IMR-90 (cell line): ENCODE results near the gene CDH12. TPM values are rescaled to one million over a fixed set of nuclear protein-coding genes. Genes with fewer than 3 reads are reported as not detected.

Experiments
- ATAC-seq: fragments of 200-7000 bp; cut with Tn5 transposase; 2 replicates; pipeline ENCODE4 v1.9.1; 2020; ENCODE audit warnings: low read depth, mild to moderate bottlenecking, moderate library complexity
- BruUV-seq: library from RNA; stranded (reverse); fragments of 400-500 nt; replicated peaks from 2 replicates; lab custom pipeline; 2021; lab: Mats Ljungman, UMichigan
- CTCF ChIA-PET: fragments of 300-600 bp; formaldehyde crosslinking; extraction: SDS; loops from one replicate; lab custom pipeline; 2021; ENCODE audit warnings: antibody characterized with exemption; lab: Yijun Ruan, JAX
- POLR2A ChIA-PET: fragments of 300-600 bp; sonication (Branson Sonifier 250); formaldehyde crosslinking; loops from one replicate; lab custom pipeline; 2022; ENCODE audit warnings: antibody characterized with exemption; ENCODE audit not compliant: unreplicated experiment; lab: Charles Lee
- DNase-seq: peaks from one replicate; pipeline ENCODE4 v3.0.0; 2013
- H2AFZ ChIP-seq: replicated peaks from 2 replicates; pipeline ENCODE3; 2013; ENCODE audit warnings: low read length, mild to moderate bottlenecking; ENCODE audit not compliant: poor library complexity
- H2AK5ac ChIP-seq: 2 replicates; pipeline ENCODE4 v1.6.1; 2013; ENCODE audit warnings: low read depth, low read length, inconsistent platforms
- H2AK9ac ChIP-seq: replicated peaks from 2 replicates; pipeline ENCODE3; 2013; ENCODE audit warnings: mild to moderate bottlenecking, low read depth, low read length, moderate library complexity; ENCODE audit not compliant: poor library complexity
- H2BK120ac ChIP-seq: 2 replicates; pipeline ENCODE4 v1.6.1; 2013; ENCODE audit warnings: low read depth, low read length, inconsistent platforms
- H2BK15ac ChIP-seq: 3 replicates; pipeline ENCODE4 v1.6.1; 2013; ENCODE audit warnings: low read depth, low read length, inconsistent platforms
- H2BK20ac ChIP-seq: 2 replicates; pipeline ENCODE4 v1.6.1; 2013; ENCODE audit warnings: low read depth, mild to moderate bottlenecking, inconsistent platforms, low read length, moderate library complexity
- H2BK5ac ChIP-seq: 2 replicates; pipeline ENCODE4 v1.6.1; 2013; ENCODE audit warnings: mild to moderate bottlenecking, low read depth, low read length, inconsistent platforms; ENCODE audit not compliant: poor library complexity, severe bottlenecking
- H3K14ac ChIP-seq: replicated peaks from 2 replicates; pipeline ENCODE4 v1.6.1; 2013; ENCODE audit warnings: low read depth, low read length, inconsistent platforms
- H3K18ac ChIP-seq: 2 replicates; pipeline ENCODE4 v1.6.1; 2013; ENCODE audit warnings: low read depth, low read length, control low read depth
- H3K23ac ChIP-seq: 2 replicates; pipeline ENCODE4 v1.6.1; 2013; ENCODE audit warnings: low read depth, low read length, inconsistent platforms
- H3K27ac ChIP-seq: 2 replicates; pipeline ENCODE4 v1.5.1; 2013; ENCODE audit warnings: mild to moderate bottlenecking, control low read depth, low read length; ENCODE audit not compliant: insufficient read depth
- H3K27me3 ChIP-seq: 2 replicates; pipeline ENCODE4 v1.6.1; 2013; ENCODE audit warnings: low read length; ENCODE audit not compliant: control insufficient read depth, insufficient read depth
- H3K36me3 ChIP-seq: 2 replicates; pipeline ENCODE4 v1.6.1; 2013; ENCODE audit warnings: low read length, mixed read lengths; ENCODE audit not compliant: control insufficient read depth, insufficient read depth
- H3K4ac ChIP-seq: 2 replicates; pipeline ENCODE4 v1.6.1; 2013; ENCODE audit warnings: low read depth, low read length, inconsistent platforms
- H3K4me1 ChIP-seq: 2 replicates; pipeline ENCODE4 v1.6.1; 2013; ENCODE audit warnings: low read length, mixed read lengths; ENCODE audit not compliant: control insufficient read depth, insufficient read depth
- H3K4me2 ChIP-seq: 2 replicates; pipeline ENCODE4 v1.6.1; 2013; ENCODE audit warnings: low read depth, mild to moderate bottlenecking, control low read depth, low read length, moderate library complexity
- H3K4me3 ChIP-seq: 2 replicates; pipeline ENCODE4 v1.5.1; 2013; ENCODE audit warnings: low read depth, mild to moderate bottlenecking, control low read depth, low read length, moderate library complexity; ENCODE audit not compliant: insufficient read depth
- H3K56ac ChIP-seq: 2 replicates; pipeline ENCODE4 v1.6.1; 2013; ENCODE audit warnings: low read length, inconsistent platforms; ENCODE audit not compliant: insufficient read depth; ENCODE audit errors: extremely low read depth
- H3K79me1 ChIP-seq, 2 experiments: 2 replicates each; pipeline ENCODE4 v1.6.1; 2013; ENCODE audit warnings: low read length in 2 of 2, inconsistent platforms in 1 of 2, low read depth in 1 of 2
- H3K9ac ChIP-seq: 2 replicates; pipeline ENCODE4 v1.6.1; 2013; ENCODE audit warnings: low read depth, low read length, control low read depth
- H3K9me1 ChIP-seq: 2 replicates; pipeline ENCODE4 v1.6.1; 2013; ENCODE audit warnings: low read length, inconsistent platforms; ENCODE audit not compliant: insufficient read depth
- H3K9me3 ChIP-seq: 2 replicates; pipeline ENCODE4 v1.6.1; 2013; ENCODE audit warnings: low read length; ENCODE audit not compliant: control insufficient read depth, insufficient read depth
- H4K20me1 ChIP-seq: 2 replicates; pipeline ENCODE4 v1.6.1; 2013; ENCODE audit warnings: low read length, inconsistent platforms; ENCODE audit not compliant: insufficient read depth
- H4K5ac ChIP-seq: 2 replicates; pipeline ENCODE4 v1.6.1; 2013; ENCODE audit warnings: mild to moderate bottlenecking, low read depth, low read length, control low read depth
- H4K8ac ChIP-seq, 2 experiments: 2 replicates each; pipeline ENCODE4 v1.6.1; 2013; ENCODE audit warnings: low read depth in 2 of 2, low read length in 2 of 2, control low read depth in 1 of 2, inconsistent platforms in 1 of 2
- H4K91ac ChIP-seq: 2 replicates; pipeline ENCODE4 v1.6.1; 2013; ENCODE audit warnings: low read depth, low read length, inconsistent platforms; ENCODE audit not compliant: insufficient read depth
- BHLHE40 ChIP-seq: fragments of 150-350 bp; IDR thresholded peaks from 2 replicates; pipeline ENCODE4 v1.6.1; 2016; ENCODE audit warnings: mild to moderate bottlenecking, low read depth, low read length
- CEBPB ChIP-seq: IDR thresholded peaks from 2 replicates; pipeline ENCODE4 v1.6.1; 2012; ENCODE audit warnings: low read depth, low read length, improper control_type of control experiment
- CHD1 ChIP-seq: IDR thresholded peaks from 2 replicates; pipeline ENCODE4 v1.6.1; 2012; ENCODE audit warnings: low read depth, low read length, improper control_type of control experiment
- MAFK ChIP-seq: IDR thresholded peaks from 2 replicates; pipeline ENCODE4 v1.6.1; 2012; ENCODE audit warnings: low read depth, low read length, improper control_type of control experiment
- MAZ ChIP-seq: IDR thresholded peaks from 2 replicates; pipeline ENCODE4 v1.6.1; 2012; ENCODE audit warnings: low read depth, mild to moderate bottlenecking, low read length, improper control_type of control experiment, moderate library complexity, borderline replicate concordance
- MXI1 ChIP-seq: IDR thresholded peaks from 2 replicates; pipeline ENCODE4 v1.6.1; 2012; ENCODE audit warnings: low read depth, mild to moderate bottlenecking, low read length, moderate library complexity, borderline replicate concordance
- NFE2L2 ChIP-seq: fragments of 150-350 bp; IDR thresholded peaks from 2 replicates; pipeline ENCODE4 v1.6.1; 2016; ENCODE audit warnings: low read depth, mild to moderate bottlenecking, low read length
- POLR2A ChIP-seq: IDR thresholded peaks from 2 replicates; pipeline ENCODE4 v1.6.1; 2012; ENCODE audit warnings: mild to moderate bottlenecking, low read depth, low read length
- RFX5 ChIP-seq: IDR thresholded peaks from 2 replicates; pipeline ENCODE4 v1.8.0; 2012; ENCODE audit warnings: low read depth, mild to moderate bottlenecking, low read length, moderate library complexity
- SMC3 ChIP-seq: fragments of 150-350 bp; IDR thresholded peaks from 2 replicates; pipeline ENCODE4 v1.6.1; 2016; ENCODE audit warnings: low read depth, mild to moderate bottlenecking, antibody characterized with exemption, low read length, moderate library complexity
- WGBS, 2 experiments: methylation state at CpG; one replicate each; pipeline versions ENCODE4 v1.1.5 to v1.1.7; 2013; ENCODE audit warnings: missing lambda C conversion rate in 2 of 2; ENCODE audit not compliant: insufficient read length in 1 of 2; ENCODE audit errors: extremely low coverage in 2 of 2; 5-methylcytosine and 5-hydroxymethylcytosine counted together
- dilution Hi-C: fragments of 300-500 bp; cut with HindIII; formaldehyde crosslinking; loops from one replicate; pipeline ENCODE4 v1.14.3; 2018; ENCODE audit warnings: low sequenced_read_pairs; ENCODE audit not compliant: unreplicated experiment
- in situ Hi-C: fragments of 300-500 bp; cut with MboI; formaldehyde crosslinking; loops from 3 replicates; pipeline ENCODE4 v1.14.3; 2019; ENCODE audit warnings: low sequenced_read_pairs, inconsistent platforms, mixed read lengths
- intact Hi-C: fragments of 100-400 bp; cut with micrococcal nuclease; formaldehyde crosslinking; loops from 2 replicates; pipeline ENCODE4 v1.10.0; 2022
- polyA plus RNA-seq, 3 experiments: library from polyadenylated mRNA; depleted of rRNA; stranded (reverse); fragments of >200 nt; gene quantifications; 2 replicates each; pipeline ENCODE4 v1.2.3, GENCODE V29; 2012; ENCODE audit warnings: low replicate concordance in 1 of 3
- total RNA-seq: library from RNA; depleted of rRNA; stranded (reverse); fragments of >200 nt; gene quantifications from 2 replicates; pipeline ENCODE4 v1.2.3, GENCODE V29; 2012
- TF ChIP-seq, protein P1 (sequence below): conservative IDR thresholded peaks from 2 replicates; pipeline ENCODE4 v1.5.1; 2012; ENCODE audit warnings: mild to moderate bottlenecking, low read depth, low read length, improper control_type of control experiment
- TF ChIP-seq, protein P2 (sequence below): fragments of 150-350 bp; IDR thresholded peaks from 2 replicates; pipeline ENCODE4 v1.6.1; 2017; ENCODE audit warnings: mild to moderate bottlenecking, antibody characterized with exemption, low read length, low read depth

Gene CDH12
- total and polyA plus RNA-seq, 2 of the 4 experiments (the other 2 are of a cell fraction) = not detected

DNA sequence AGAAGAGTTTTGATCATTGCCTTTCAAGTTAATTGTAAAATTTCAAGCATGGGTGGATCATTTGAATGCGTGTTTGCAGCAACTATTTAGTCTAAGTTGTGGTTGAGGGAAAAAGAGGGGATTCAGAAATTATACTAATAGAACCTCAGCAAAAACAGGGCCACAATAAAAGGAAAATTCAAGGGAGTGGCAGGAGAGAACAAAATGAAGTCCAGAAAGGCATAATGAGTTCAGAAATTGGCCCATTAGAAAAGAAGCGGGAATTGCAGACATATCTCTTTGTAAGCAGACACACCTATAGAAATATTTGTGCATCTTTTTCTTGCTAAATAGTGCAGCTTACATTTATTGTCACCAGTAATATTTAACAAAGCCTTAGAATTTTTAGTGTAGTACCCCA is 960.0 kb downstream of the CDH12 start:
- no peak overlapping the region for H2AK5ac ChIP-seq
- DNase-seq = no peak
- ATAC-seq = no peak
- no peak overlapping the region for H4K8ac ChIP-seq
- H3K14ac ChIP-seq = no peak overlapping the region
- BruUV-seq = no TSS peak
- no peak overlapping the region for H2BK5ac ChIP-seq
- no peak overlapping the region for H3K27ac ChIP-seq
- H3K56ac ChIP-seq = no peak overlapping the region
- no peak overlapping the region for H2AK9ac ChIP-seq
- H2BK120ac ChIP-seq = no peak overlapping the region
- H3K4me1 ChIP-seq = no peaks in the 10 kb centered on the region
- no CpG with 5 or more reads among the region's 2 CpGs for WGBS, 2 experiments
- no peaks in the 10 kb centered on the region for H3K27me3 ChIP-seq
- H2AFZ ChIP-seq = no peak overlapping the region
- no peak overlapping the region for H2BK15ac ChIP-seq
- H4K20me1 ChIP-seq = no peaks in the 10 kb centered on the region
- in situ Hi-C loops (no loop called here), intact Hi-C loops (no loop called here), dilution Hi-C loops (no loop called here)
- H2BK20ac ChIP-seq = no peak overlapping the region
- no peak overlapping the region for H3K23ac ChIP-seq
- H3K79me1 ChIP-seq = no peaks in the 10 kb centered on the region
- H3K4ac ChIP-seq = no peak overlapping the region
- H3K4me3 ChIP-seq = no peak overlapping the region
- CTCF ChIA-PET = no interaction called here
- no peak overlapping the region for H4K91ac ChIP-seq
- POLR2A ChIA-PET = no interaction called here
- no peak for TF ChIP-seq BHLHE40
- no peak for TF ChIP-seq MAZ
- no peak for TF ChIP-seq CHD1
- TF ChIP-seq, protein P1, sequence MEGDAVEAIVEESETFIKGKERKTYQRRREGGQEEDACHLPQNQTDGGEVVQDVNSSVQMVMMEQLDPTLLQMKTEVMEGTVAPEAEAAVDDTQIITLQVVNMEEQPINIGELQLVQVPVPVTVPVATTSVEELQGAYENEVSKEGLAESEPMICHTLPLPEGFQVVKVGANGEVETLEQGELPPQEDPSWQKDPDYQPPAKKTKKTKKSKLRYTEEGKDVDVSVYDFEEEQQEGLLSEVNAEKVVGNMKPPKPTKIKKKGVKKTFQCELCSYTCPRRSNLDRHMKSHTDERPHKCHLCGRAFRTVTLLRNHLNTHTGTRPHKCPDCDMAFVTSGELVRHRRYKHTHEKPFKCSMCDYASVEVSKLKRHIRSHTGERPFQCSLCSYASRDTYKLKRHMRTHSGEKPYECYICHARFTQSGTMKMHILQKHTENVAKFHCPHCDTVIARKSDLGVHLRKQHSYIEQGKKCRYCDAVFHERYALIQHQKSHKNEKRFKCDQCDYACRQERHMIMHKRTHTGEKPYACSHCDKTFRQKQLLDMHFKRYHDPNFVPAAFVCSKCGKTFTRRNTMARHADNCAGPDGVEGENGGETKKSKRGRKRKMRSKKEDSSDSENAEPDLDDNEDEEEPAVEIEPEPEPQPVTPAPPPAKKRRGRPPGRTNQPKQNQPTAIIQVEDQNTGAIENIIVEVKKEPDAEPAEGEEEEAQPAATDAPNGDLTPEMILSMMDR = no peak
- TF ChIP-seq NFE2L2 = no peak
- no peak for TF ChIP-seq RFX5
- no peak for TF ChIP-seq MXI1
- TF ChIP-seq, protein P2, sequence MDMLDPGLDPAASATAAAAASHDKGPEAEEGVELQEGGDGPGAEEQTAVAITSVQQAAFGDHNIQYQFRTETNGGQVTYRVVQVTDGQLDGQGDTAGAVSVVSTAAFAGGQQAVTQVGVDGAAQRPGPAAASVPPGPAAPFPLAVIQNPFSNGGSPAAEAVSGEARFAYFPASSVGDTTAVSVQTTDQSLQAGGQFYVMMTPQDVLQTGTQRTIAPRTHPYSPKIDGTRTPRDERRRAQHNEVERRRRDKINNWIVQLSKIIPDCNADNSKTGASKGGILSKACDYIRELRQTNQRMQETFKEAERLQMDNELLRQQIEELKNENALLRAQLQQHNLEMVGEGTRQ = no peak
- no peak for TF ChIP-seq SMC3
- no peak for TF ChIP-seq MAFK
- no peak for TF ChIP-seq CEBPB
- no peak for TF ChIP-seq POLR2A
- no peaks in the 10 kb centered on the region for H3K36me3 ChIP-seq
- H4K5ac ChIP-seq = no peak overlapping the region
- H3K4me2 ChIP-seq = no peak overlapping the region
- no peak overlapping the region for H3K18ac ChIP-seq
- H3K9ac ChIP-seq = no peak overlapping the region
- H3K9me3 ChIP-seq = no peaks in the 10 kb centered on the region
- H3K9me1 ChIP-seq = no peaks in the 10 kb centered on the region
